Effector CD4-positive, alpha-beta T cell (primary cell): Measurements from ENCODE around the gene HIVEP3.

Experiments
- DNase-seq: peaks from one replicate; pipeline ENCODE4 v3.0.0-alpha.2; 2020

Gene HIVEP3

DNA sequence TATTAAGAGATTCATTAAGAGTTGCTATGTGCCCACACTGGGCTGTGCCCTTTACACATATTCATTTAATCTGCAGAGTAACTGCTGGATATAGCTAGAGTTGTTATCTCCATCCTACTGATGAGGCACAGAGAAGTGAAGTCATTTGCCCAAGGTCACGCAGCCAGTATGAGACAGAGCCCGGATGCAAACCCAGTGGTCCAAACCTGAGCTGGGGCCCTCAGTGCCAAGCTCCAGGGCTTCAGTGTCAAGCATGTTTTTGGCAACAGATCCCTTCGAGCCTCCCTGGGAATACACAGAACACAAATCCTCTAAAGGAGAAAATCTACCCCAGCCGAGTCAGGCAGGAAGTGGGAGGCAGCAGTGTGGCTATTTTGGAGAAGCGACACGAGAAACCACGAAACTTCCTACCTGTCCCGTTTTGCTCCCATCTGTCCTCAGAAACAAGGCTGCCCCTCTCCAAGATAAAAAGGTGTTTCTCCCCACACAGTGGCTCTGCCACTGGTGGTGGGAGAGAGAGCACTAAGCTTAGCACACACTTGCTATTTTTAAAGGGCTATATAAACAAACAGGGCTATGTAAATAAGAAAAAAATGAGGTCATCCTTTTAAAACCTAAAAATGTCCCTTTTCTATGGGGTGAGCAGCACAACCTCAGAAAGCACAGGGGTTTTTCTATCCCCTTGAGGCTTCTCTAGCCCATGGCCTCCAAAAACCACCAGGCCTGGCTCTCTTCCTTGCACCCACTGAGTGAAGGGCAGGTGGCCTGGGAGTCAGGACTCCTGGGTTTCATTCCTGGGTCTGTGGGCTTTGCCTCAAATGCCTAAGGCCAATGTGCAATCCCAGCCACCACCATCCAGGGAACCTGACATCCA, 295.6 kb downstream of the HIVEP3 start:
- no peak for DNase-seq

DNA sequence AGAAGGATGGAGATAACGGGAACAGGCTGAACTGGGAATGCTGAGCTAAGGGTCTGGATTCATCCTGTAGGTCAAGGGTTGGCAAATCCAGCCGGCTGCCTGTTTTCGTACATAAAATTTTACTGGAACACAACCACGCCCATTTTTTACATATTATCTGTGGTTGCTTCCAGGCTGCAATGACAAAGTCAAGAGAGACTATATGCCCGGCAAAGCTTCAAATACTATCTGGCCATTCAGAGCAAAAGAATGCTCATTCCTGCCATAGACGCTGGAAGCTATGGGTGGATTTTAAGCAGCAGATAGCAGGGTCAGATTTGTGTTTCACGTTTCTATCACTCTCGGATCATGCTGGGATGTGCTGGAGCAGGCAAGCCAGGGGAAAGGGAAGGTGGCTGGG, 296.3 kb downstream of the HIVEP3 start:
- DNase-seq = no peak

DNA sequence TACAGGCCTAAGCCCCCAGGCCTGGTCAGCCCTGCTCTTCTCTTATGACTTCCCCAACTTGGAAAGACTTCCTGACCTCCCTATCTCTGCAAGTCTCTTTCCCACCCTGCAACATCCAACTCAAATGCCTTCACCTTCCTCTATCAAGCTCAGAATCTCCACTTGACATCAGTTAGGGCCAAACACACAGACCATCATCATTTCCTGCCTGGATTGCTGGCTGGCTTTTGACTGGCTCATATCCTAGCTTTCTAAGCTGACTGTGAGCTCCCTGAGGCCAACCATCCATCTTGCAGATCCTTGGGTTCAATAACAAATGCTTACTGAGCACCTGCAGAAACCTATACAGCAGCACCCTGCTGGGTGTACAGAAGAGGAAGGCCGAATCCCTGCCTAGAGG, 296.9 kb downstream of the HIVEP3 start:
- no peak for DNase-seq

DNA sequence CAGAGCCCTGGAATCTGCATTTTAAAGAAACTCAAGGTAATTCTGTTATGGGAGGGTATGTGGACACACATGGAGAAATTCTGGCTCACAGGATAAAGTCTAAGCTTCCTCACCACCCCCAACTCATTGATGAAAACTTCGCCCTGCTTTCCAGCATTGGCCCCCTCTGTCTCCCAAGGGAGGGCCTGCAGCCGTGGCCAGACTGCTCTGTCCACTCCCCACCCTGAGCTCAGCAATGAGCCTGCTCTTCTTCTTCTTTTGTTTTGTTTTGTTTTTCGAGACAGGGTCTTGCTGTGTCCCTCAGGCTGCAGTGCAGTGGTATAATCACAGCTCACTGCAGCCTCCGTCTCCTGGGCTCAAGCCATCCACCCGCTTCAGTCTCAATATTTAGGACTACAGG, 297.5 kb downstream of the HIVEP3 start:
- DNase-seq = no peak

DNA sequence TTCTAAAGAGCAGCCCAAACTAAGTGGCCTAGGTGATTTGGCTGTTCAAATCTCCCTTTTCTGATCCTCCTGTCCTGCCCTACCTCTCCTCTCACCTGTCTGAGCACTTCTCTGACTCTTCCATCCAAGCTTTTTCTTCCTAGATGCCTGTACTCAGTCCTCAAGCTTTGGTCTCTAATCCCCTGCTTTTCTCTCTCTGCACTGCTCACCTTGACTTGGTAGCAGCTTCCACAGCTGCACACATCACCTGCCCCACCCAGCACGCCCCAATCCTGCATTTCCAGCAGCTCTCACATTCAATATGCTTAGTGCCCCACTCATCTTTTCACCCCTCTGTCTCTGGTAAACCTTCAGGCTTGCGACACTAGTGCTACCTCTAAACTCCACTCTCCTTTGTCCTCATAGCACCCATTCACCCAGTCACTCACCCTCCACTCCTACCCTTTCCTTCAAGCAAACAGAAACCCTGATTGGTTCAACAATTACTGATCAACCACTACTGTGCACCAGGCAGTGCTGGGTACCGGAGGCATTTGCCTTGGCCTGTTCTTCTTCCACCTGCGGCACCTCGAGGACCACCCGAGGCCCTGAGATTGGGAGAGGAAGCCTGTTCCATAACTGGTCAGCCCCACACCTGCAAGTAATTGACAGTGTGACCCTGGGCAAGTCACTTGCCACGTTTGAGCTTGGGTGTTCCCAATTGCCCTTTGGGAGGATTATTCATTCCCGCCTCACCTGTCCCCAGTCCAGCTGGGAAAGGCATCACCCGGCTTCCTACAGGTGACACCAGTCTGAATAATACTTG, 298.2 kb downstream of the HIVEP3 start:
- DNase-seq = no peak

DNA sequence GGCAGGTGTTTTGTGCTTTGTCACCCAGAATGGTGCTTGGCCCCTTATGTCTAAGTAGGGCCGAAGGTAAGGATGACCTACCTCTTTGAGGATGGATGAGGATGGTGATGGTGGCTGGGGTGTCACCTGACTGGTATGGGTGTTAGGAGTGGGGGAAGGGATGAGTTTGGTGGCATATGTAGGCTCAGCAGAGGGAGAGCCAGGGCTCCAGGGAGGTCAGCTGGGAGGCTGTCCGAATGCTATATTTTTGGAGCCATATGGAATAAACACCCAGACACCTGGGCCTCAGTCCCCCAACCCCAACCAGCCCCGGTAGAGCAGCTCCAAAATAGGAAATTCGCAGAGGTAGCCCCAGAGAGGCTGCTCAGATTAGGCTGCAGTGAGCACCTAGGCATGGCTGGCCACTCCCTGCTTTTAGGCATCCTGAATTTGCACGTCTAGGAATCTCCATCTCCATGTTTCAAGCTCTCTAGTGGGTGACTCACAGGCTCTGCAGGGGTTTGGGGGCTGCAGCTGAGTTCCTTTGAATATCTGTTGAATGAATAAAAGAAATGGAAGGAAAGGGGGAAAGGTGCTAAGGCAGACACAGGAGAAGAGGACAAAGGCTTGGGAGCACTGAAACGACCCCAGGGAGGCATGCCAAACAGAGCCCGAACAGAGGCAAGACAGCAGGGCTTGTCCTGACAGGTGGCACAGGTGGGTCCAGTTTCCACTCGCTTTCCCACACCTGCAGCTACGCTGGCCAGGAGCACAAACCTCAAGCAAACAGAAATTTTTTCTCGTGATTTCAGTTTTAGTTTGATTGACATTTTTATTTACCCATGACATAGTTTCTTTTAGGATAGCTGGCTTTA, 299.0 kb downstream of the HIVEP3 start:
- DNase-seq = no peak

DNA sequence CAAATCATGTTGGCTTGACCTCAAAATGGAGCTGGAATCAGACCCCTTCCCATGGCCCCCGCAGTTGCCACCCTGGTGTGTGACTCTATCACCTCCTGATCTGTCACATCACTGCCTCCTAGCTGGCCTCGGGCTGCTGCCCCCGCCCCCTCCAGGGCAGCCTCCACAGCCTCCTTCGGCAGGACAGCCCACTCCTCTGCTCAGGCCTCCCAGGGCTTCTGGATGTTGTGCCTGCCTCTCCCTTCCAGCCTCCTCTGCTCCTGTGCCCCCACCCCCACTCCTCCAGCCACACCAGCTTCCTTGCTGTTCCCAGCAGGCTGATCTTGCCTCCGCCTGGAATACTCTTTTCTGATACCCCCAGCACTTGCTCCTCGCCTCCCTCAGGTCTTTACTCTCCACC, 299.9 kb downstream of the HIVEP3 start:
- DNase-seq = no peak

DNA sequence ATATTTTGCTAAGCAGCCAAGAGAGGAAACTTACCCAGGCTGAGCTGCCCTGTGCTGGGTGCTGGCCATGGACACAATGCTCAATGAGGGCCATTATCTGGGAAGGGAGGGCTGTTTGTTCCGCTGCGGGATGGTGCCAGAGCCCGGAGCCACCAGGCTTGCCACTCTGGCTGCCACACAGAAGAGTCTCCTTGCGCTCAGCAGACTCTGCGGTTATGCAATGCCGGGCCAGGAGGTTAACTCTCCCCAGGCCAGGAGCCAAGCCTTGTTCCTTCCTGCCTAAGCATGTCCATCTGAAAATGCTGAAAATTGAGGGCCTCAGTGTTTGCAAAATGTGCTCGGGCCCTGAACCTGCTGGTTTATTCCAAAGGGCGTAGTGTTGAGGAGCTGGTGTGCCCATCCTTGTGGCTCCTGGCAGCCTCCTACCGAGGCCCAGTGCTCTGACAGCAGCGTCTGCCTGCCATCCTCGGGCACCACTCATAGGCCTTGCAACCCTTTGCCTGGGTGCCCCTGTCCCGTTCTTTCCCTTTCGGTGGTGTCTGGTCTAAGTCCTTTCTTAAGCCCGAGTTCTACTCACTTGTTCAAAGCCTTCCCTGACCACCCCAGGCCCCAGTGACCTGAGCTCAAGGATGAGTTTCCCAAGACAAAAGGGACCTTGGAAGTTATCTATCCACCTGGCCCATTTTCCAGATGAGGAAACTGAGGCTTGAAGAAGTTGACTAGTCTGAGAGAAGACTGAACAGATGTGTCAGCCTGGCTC, 300.5 kb downstream of the HIVEP3 start:
- DNase-seq = no peak

DNA sequence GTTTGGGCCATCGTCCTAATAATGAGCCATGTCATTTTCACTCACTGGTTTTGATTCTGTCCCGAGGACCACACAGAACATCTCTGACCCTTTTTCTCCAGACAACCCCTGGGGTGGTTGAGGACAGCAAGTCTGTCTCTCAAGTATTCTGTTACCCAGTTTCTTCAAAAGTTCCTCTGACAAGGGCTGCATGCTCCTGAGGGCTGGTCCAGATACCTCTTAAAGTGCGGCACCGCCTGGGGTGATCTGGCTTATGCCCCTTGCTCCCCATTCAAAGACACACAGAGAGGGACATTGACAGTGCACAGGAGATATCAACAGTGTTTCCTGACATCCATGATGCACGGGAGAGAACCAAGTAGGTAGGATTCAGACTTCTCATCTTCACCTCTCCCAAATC, 301.4 kb downstream of the HIVEP3 start:
- no peak for DNase-seq

DNA sequence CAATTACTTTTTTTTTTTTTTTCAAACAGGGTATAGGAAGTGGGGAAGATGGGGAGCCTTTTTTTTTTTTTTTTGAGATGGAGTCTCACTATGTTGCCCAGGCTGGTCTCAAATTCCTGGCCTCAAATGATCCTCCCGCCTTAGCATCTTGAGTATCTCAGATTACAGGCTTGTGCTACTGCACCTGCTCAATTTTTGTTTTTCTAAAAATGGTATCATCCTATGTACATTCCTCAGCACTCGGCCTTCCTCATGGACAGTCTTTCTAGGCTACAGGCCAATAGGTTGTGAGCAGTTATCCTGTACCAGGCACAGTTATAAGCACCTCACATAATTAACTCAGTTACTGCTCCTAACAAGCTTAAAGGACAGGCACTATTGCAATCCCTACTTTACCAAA, 302.2 kb downstream of the HIVEP3 start:
- no peak for DNase-seq

DNA sequence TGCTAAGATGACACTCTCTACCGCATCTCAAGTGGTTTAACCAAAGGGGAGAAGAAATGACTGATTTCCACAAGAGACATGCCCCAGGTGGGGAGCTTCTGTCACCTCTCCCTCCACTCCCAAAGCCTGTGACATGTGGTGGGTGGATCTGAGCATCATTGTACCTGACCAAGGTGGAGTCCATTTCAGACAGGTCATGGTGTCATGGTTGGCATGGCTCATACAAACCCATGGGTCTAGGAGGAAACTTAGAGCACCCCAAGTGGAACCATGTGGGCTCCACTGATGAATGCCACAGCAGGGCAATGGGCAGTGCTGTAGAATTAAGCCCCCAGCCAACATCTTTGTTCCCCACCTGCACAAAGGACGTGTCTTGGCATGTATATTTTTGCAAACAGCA, 302.7 kb downstream of the HIVEP3 start:
- no peak for DNase-seq

DNA sequence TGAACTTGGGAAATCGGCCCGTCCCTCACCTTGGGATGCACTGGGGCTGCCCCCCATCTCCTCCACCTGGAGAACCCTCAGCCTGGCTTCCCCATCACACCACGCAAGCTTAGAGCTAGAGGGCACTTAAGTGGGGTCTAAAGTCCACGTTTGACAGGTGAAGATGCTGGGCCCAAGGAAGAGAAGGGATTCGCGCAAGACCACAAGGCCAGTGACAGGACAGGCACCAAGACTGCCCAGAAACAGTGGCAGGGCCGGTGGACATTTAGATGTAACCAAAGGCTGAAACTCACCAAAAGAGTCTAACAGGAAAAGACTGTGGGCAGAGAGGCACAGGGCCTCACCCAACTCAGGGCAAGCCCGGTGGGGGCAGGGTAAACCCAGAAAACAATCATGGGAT, 303.4 kb downstream of the HIVEP3 start:
- no peak for DNase-seq

DNA sequence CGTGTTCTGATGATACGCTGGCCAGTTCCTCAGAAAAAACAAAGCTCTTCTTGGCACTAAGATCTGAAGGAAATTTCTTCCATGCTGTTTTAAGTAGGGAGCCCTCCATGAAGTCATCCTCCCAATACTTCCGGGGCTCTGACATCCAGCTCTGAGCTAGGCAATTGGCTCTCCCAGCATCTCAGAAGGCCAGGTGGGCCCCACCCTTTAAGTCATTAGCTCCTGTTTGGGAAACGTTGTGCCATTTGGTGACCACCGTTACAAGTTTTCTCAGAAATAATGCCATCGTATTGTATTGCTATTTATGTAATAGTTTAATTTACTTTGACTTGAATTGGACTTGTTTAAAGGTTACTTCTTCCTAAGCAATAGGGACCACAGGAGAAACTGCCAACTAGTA, 303.9 kb downstream of the HIVEP3 start:
- DNase-seq = no peak

DNA sequence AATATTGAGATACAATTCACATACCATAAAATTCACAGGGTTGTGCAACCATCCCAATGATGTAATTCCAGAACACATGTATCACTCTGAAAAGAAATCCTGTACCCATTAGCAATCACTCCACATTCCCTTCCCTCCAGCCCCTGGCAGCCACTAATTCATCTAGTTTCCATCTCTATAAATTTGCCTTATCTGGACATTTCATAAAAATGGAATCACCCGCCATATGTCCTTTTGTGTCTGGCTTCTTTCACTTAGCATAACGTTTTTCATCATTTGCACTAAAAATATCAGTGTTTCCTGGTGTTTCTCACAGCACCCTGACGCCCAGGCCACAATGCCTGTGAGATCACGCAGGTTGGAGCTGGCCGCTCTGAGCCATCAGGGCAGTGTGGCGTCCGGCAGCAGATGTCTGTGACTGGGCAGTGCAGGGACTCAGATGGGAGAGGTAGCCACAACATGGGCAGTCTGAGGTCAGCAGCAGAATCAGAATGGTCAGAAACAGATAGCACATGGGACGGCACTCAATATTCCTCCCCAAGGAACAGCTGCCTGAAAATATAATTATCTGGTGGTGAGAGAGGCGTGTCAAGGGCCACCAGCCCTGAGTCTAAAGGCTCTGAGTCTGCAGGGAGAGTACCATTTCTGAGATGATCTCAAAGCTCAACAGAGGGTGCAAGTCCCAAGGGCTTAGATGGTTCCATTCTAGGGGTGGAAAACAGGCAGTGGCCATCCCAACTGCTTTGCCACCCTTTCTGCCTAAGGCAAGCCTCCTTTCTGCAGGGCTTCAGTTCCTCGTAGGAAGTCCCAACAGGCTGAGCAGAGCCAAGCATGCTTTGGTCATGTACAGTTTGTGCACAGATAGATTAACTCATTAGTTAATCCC, 304.8 kb downstream of the HIVEP3 start:
- DNase-seq = no peak

DNA sequence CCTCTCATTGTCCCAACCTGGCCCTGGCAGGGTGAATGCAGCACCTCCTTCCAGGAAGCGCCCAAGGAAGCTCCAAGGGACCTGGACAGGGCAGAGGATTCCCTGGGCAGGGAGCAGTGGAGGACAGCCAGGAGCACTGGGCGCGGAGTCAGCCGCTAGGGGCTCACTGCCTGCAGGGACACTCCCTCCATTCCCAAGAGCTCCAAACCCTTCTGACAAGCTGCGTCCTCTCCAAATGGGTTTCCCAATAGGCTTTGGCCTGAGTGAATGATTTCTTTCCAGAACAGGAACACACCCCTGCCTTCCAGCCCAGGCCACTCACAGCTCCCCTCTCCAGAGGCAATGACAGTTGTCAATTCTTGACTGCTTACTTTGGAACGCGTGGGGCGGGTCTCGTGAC, 305.8 kb downstream of the HIVEP3 start:
- DNase-seq = no peak

DNA sequence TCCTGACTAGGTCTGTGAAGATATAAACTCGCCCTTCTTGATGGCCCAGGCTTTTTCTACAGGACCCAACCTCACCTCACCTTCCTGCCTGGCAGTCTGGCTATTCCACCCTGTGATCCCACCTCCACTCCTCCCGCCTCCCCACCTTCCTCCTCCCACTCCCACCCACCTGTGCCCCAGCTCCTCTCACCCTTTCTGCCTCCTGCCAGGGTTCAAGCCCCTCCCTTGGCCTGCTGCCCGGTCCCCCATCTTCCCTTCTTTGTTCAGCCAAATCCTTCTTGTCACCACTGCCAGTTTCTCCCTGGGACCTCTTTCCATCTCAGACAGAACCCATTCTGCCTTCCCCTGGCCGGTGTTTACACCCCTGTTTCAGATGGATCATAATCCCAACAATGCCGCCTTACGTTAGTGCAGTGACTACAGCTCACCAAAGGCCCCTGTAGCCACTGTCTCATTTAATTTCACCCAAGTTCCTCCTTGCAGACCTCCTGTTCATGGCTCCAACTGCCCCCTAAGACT, 306.7 kb downstream of the HIVEP3 start:
- no peak for DNase-seq

DNA sequence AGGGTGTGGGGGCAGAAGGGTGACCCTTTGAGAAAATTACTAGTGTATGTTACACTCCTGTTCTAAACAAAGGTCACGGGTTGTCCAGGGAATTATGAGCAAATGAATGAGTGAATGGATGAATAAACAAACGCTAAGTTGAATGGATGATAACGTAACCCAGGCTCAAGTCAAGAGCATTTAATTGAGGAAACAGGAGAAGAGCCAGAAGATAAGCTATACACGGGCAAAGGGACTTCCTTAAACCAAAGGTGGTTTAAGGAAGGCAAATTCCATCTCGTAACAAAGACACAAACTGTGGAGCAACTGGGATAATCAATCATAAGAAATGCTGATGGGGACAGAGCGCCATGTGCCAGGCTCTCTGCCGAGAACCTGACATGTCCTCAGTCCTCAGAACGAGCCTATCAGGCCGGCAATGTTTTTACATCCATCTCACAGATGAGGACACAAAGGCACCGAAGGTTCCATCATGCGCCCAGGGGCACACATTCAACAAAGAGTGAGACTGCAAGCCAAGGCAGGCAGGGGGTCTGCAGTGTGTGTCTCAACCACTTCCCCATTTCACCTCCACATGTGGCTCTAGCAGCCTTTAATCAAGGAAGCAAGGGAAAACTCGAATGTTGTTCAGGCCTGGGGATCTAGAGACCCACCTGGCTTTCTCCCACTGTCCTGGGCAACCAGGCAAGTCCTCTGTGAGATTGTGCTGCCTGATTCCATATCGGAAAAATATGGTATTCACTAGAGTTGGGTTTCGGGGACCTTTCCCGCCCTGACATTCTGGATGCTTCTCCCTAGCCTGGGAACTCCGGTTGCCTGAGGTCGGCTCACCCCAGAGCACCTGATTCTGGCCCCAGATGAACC, 307.4 kb downstream of the HIVEP3 start:
- DNase-seq = no peak

DNA sequence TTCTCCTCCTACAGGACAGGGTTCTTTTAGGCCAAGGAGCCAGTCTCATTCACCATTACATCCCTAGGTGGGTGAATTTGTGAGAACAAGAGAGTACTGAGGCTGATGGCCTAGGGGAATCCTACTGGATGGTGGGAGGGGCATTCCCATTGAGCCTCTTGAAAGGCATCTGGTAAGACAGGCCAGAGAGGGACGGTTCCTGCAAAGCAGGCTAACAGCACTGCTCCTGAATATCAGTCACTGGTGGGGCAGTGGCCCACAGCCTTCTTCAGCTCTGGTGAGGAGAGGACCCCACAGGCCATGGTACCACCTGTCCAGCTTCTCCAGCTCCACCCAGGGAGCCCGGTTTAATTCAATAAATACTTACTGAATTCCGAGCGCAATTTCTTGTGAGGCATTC, 308.4 kb downstream of the HIVEP3 start:
- no peak for DNase-seq

DNA sequence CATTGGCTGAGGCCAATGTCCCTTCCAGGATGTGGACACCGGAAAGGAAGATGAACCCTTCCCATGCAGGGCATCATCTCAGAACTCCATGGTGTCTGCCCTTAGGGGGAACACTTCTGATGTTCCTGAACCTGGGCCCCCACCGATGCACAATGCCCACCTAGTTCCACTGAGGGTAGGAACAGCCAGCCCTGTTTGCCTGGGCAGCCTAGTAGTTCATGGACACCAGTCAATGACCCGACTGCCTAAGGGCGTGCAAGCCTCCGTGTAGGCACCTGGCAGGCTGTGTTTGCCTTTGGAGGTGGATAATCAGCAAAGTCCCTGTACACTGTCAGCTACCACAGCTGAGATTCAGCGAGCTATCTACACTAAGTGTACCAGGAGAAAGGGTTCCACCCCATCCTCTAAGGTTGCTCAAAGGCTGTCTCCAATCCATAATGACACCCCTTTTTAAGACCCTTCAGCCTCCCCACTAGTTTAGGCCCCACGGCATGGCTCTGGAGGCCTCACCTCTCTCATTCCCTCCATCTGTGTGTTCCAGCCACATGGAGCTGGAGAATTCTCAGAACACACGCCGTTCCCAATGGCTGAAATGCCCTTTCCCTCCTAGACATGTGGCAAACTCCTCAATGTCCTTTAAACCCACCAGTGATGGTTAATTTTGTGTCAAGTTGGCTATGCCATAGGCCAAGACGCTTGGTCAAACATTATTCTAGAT, 309.4 kb downstream of the HIVEP3 start:
- DNase-seq = no peak
